Measurements from ENCODE around the gene AMOT. TPM values are rescaled to one million over a fixed set of nuclear protein-coding genes. Genes with fewer than 3 reads are reported as not detected.

Gene AMOT
- total and polyA plus RNA-seq, 8 donors, result 1.1 to 14.4 (median 5.1) TPM

DNA sequence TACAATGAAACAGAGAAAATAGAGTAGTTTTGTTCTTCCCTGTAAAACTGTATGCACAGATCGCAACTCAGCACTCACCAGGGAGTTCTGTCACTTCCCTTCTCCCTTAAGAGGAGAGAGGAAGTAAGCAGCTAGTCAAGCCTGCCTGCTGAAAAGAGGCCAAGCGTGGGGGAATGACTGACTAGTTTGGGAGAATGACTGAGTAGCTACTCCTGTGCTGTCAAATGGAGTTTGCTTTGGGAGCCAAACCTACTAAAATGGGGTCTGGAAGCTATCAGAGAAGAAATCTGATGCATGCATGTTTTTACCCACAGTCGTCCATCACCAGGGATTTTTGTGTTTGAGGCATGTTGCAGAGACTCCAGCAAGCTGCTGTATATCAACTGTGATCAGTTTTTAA is 106.3 kb downstream of the AMOT start:
- H3K27me3 ChIP-seq, result peaks cover 0 to 4% (median 1%) of the 10 kb centered on the region in 4 donors
- TF ChIP-seq, protein P1, sequence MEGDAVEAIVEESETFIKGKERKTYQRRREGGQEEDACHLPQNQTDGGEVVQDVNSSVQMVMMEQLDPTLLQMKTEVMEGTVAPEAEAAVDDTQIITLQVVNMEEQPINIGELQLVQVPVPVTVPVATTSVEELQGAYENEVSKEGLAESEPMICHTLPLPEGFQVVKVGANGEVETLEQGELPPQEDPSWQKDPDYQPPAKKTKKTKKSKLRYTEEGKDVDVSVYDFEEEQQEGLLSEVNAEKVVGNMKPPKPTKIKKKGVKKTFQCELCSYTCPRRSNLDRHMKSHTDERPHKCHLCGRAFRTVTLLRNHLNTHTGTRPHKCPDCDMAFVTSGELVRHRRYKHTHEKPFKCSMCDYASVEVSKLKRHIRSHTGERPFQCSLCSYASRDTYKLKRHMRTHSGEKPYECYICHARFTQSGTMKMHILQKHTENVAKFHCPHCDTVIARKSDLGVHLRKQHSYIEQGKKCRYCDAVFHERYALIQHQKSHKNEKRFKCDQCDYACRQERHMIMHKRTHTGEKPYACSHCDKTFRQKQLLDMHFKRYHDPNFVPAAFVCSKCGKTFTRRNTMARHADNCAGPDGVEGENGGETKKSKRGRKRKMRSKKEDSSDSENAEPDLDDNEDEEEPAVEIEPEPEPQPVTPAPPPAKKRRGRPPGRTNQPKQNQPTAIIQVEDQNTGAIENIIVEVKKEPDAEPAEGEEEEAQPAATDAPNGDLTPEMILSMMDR (IDR thresholded peaks at IDR 0.05), result no peak
- H3K36me3 ChIP-seq, result no peaks in the 10 kb centered on the region
- DNase-seq (no peak), ATAC-seq (peak in 1 of 4 donors; percentile 39), FAIRE-seq (no peak)
- no peaks in the 10 kb centered on the region for H3K9me3 ChIP-seq
- intact Hi-C loops (cut with DNase I), result no loop called here
- no peak overlapping the region for H3K27ac ChIP-seq
- no peak overlapping the region for H3K4me3 ChIP-seq
- 32 to 34% methylated on average over 3 of the region's 3 CpGs for WGBS, 2 donors
- H3K4me1 ChIP-seq, result no peaks in the 10 kb centered on the region

DNA sequence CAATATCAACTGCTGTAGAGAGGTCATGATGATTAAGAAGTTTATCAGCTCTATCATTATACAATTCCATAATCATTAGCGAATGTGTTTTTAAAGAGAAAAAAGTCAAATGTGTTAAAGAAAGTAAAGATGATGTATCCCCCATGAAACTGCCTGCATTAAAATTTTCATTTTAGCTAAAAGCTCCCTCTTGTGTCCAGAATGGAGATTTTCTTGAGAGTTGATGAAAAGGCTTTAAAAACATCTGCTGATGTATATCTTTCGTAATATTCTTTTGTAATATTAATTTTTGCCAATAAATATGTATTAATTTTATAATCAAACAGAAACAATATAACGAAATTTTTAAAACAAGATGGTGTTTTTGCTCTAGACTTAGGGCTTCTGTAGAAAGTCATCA is 108.8 kb downstream of the AMOT start:
- FAIRE-seq (peak; percentile 64), DNase-seq (no peak), ATAC-seq (no peak)
- no peaks in the 10 kb centered on the region for H3K9me3 ChIP-seq
- WGBS, 2 donors, result 35 to 39% methylated on average over 3 of the region's 3 CpGs
- no peak overlapping the region for H3K27ac ChIP-seq
- H3K4me1 ChIP-seq, result no peaks in the 10 kb centered on the region
- no peak overlapping the region for H3K4me3 ChIP-seq
- intact Hi-C loops (cut with DNase I), result no loop called here
- TF ChIP-seq, protein P1 (IDR thresholded peaks at IDR 0.05), result no peak
- no peaks in the 10 kb centered on the region for H3K36me3 ChIP-seq
- peaks cover 0 to 4% (median 0%) of the 10 kb centered on the region in 4 donors for H3K27me3 ChIP-seq

Other genes with a start within 250 kb of the AMOT start
- under 1 TPM in 2 of 6 donors, not detected in 4; 0.12 to 0.16 TPM for gene LHFPL1, start 160.9 kb downstream of the AMOT start, total RNA-seq
- under 1 TPM in 1 of 2 donors, not detected in 1; 0.16 TPM for gene LHFPL1, start 160.9 kb downstream of the AMOT start, polyA plus RNA-seq

All from pancreas (tissue), 10 donors.